ENCODE measurements around the gene NFATC2.

Gene NFATC2

GRCh38 chr20:51382986-51383821, 159.3 kb downstream of the NFATC2 start:
- ChIA-PET POLR2A (no interaction called here), CTCF (no interaction called here)
- no peak overlapping the region for H3K27ac ChIP-seq (ENCODE audit: extremely low read depth, low read depth, low read length)
- no peak overlapping the region for H3K4me3 ChIP-seq (ENCODE audit: low read depth, low read length)
- H3K4me1 ChIP-seq (ENCODE audit: control insufficient read depth, insufficient read depth, low read length), result no peaks in the 10 kb centered on the region; the same call in 1 of the 2 replicates
- H3K36me3 ChIP-seq (ENCODE audit: control insufficient read depth in 2 of 2, insufficient read depth in 1 of 2, low read length in 2 of 2), result no peaks in the 10 kb centered on the region
- TF ChIP-seq ZNF600 (tag by site-specific recombination; IDR thresholded peaks at IDR 0.05) (no peak), BCL11A (tag by site-specific recombination; IDR thresholded peaks at IDR 0.05; ENCODE audit: low read depth) (no peak), ZNF561 (tag by site-specific recombination; IDR thresholded peaks at IDR 0.05; ENCODE audit: borderline replicate concordance) (no peak), SCRT2 (tag by site-specific recombination; IDR thresholded peaks at IDR 0.05) (peak; percentile 92), ZIC2 (tag by site-specific recombination; IDR thresholded peaks at IDR 0.05) (no peak), ZNF112 (tag by site-specific recombination; IDR thresholded peaks at IDR 0.05) (no peak), EGR2 (tag by site-specific recombination; IDR thresholded peaks at IDR 0.05; ENCODE audit: low read depth) (no peak), SCRT1 (tag by site-specific recombination; IDR thresholded peaks at IDR 0.05; ENCODE audit: borderline replicate concordance) (peak; percentile 94)
- H3K9me3 ChIP-seq (ENCODE audit: control insufficient read depth, insufficient read depth, low read depth, low read length), result no peaks in the 10 kb centered on the region

GRCh38 chr20:51382111-51382985, 160.2 kb downstream of the NFATC2 start:
- CTCF ChIA-PET, result interaction anchor here (0.6 kb wide), 1 partner anchor 400 kb away, joined by 4 read pairs; no protein-coding TSS in a partner anchor
- Histone ChIP-seq H3K4me1 (ENCODE audit: control insufficient read depth, insufficient read depth, low read length) (no peaks in the 10 kb centered on the region), H3K9me3 (ENCODE audit: control insufficient read depth, insufficient read depth, low read depth, low read length) (no peaks in the 10 kb centered on the region), H3K27ac (ENCODE audit: extremely low read depth, low read depth, low read length) (no peak overlapping the region), H3K36me3 (ENCODE audit: control insufficient read depth in 2 of 2, insufficient read depth in 1 of 2, low read length in 2 of 2) (no peaks in the 10 kb centered on the region), H3K4me3 (ENCODE audit: low read depth, low read length) (no peak overlapping the region)
- POLR2A ChIA-PET, result no interaction called here
- TF ChIP-seq ZBTB8A (tag by site-specific recombination; IDR thresholded peaks at IDR 0.05) (no peak), ZNF518A (tag by site-specific recombination; conservative IDR thresholded peaks at IDR 0.05; ENCODE audit: low read depth) (no peak), ZNF560 (tag by site-specific recombination; IDR thresholded peaks at IDR 0.05; ENCODE audit: borderline replicate concordance) (no peak), ZNF670 (tag by site-specific recombination; IDR thresholded peaks at IDR 0.05; ENCODE audit: low read depth) (no peak), SCRT2 (tag by site-specific recombination; IDR thresholded peaks at IDR 0.05) (no peak), ZNF223 (tag by site-specific recombination; IDR thresholded peaks at IDR 0.05) (no peak), ZNF211 (tag by site-specific recombination; IDR thresholded peaks at IDR 0.05; ENCODE audit: low read depth) (no peak), ZNF549 (tag by site-specific recombination; IDR thresholded peaks at IDR 0.05) (no peak)
- TF ChIP-seq, protein P1, sequence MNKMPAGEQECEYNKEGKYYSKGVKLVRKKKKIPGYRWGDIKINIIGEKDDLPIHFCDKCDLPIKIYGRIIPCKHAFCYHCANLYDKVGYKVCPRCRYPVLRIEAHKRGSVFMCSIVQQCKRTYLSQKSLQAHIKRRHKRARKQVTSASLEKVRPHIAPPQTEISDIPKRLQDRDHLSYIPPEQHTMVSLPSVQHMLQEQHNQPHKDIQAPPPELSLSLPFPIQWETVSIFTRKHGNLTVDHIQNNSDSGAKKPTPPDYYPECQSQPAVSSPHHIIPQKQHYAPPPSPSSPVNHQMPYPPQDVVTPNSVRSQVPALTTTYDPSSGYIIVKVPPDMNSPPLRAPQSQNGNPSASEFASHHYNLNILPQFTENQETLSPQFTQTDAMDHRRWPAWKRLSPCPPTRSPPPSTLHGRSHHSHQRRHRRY (tag by site-specific recombination; IDR thresholded peaks at IDR 0.05), result no peak

Data from HEK293 (cell line).